Measurements from ENCODE around the gene HOTAIR. TPM values are rescaled to one million over a fixed set of nuclear protein-coding genes. Genes with fewer than 3 reads are reported as not detected.

HOTAIR gene
- polyA plus RNA-seq, 3 donors = not detected

GRCh38 chr12:54002278-54002914 is 27.6 kb upstream of the HOTAIR start:
- Histone ChIP-seq H3K79me2 (ENCODE audit: insufficient read depth, low read length) (no peaks in the 10 kb centered on the region), H4K20me1 (ENCODE audit: insufficient read depth, low read length) (no peaks in the 10 kb centered on the region), H3K36me3 (replicated peaks in 1 of 2; ENCODE audit: control insufficient read depth in 1 of 2, insufficient read depth in 2 of 2, low read length in 2 of 2) (no peaks in the 10 kb centered on the region), H3K27ac (ENCODE audit: low read depth in 1 of 2, low read length in 2 of 2) (no peak overlapping the region), H2AFZ (ENCODE audit: insufficient read depth, low read depth, low read length, poor library complexity, severe bottlenecking) (no peak overlapping the region), H3K27me3 (ENCODE audit: control insufficient read depth in 2 of 2, insufficient read depth in 2 of 2, low read length in 2 of 2) (peaks cover 88 to 98% of the 10 kb centered on the region in 2 donors), H3K4me2 (replicated peaks; ENCODE audit: extremely low read depth, low read length, poor library complexity, severe bottlenecking) (no peak overlapping the region), H3K4me1 (ENCODE audit: control insufficient read depth in 1 of 2, insufficient read depth in 2 of 2, low read length in 2 of 2) (peaks cover 16 to 26% of the 10 kb centered on the region in 2 donors), H3K4me3 (replicated peaks in 1 of 3; ENCODE audit: low read depth in 2 of 3, low read length in 3 of 3) (no peak overlapping the region), H3K9ac (ENCODE audit: insufficient read depth, low read length, poor library complexity, severe bottlenecking) (no peak overlapping the region), H3K9me3 (replicated peaks in 1 of 2; ENCODE audit: control insufficient read depth in 1 of 2, insufficient read depth in 1 of 2, low read length in 2 of 2) (peaks cover 5 to 63% of the 10 kb centered on the region in 2 donors)
- TF ChIP-seq CTCF (IDR thresholded peaks at IDR 0.05) = no peak
- no peak for DNase-seq
- Mint-ChIP-seq H3K27ac (no peak overlapping the region), H3K9me3 (peaks cover 0 to 45% (median 24%) of the 10 kb centered on the region in 7 donors), H3K4me3 (peak overlapping the region in 1 of 2 donors; percentile 84), H3K4me1 (peaks cover 27% of the 10 kb centered on the region), H3K27me3 (ENCODE audit: low read depth in 3 of 3) (peaks cover 98 to 100% (median 100%) of the 10 kb centered on the region in 3 donors), H3K36me3 (peaks cover 6 to 22% of the 10 kb centered on the region in 2 donors)
- intact Hi-C loops (cut with micrococcal nuclease) = no loop called here
- 0% methylated on average over 1 of the region's 19 CpGs for WGBS (ENCODE audit: insufficient coverage)

GRCh38 chr12:54001283-54002187 is 26.8 kb upstream of the HOTAIR start:
- Histone ChIP-seq H3K9ac (ENCODE audit: insufficient read depth, low read length, poor library complexity, severe bottlenecking) (no peak overlapping the region), H3K27ac (ENCODE audit: low read depth in 1 of 2, low read length in 2 of 2) (no peak overlapping the region), H3K4me2 (replicated peaks; ENCODE audit: extremely low read depth, low read length, poor library complexity, severe bottlenecking) (no peak overlapping the region), H3K36me3 (replicated peaks in 1 of 2; ENCODE audit: control insufficient read depth in 1 of 2, insufficient read depth in 2 of 2, low read length in 2 of 2) (no peaks in the 10 kb centered on the region), H3K79me2 (ENCODE audit: insufficient read depth, low read length) (no peaks in the 10 kb centered on the region), H3K4me1 (ENCODE audit: control insufficient read depth in 1 of 2, insufficient read depth in 2 of 2, low read length in 2 of 2) (peaks cover 8 to 18% of the 10 kb centered on the region in 2 donors), H3K27me3 (ENCODE audit: control insufficient read depth in 2 of 2, insufficient read depth in 2 of 2, low read length in 2 of 2) (peaks cover 88 to 98% of the 10 kb centered on the region in 2 donors), H3K9me3 (replicated peaks in 1 of 2; ENCODE audit: control insufficient read depth in 1 of 2, insufficient read depth in 1 of 2, low read length in 2 of 2) (peaks cover 3 to 57% of the 10 kb centered on the region in 2 donors), H4K20me1 (ENCODE audit: insufficient read depth, low read length) (no peaks in the 10 kb centered on the region), H2AFZ (ENCODE audit: insufficient read depth, low read depth, low read length, poor library complexity, severe bottlenecking) (no peak overlapping the region), H3K4me3 (replicated peaks in 1 of 3; ENCODE audit: low read depth in 2 of 3, low read length in 3 of 3) (no peak overlapping the region)
- TF ChIP-seq CTCF (IDR thresholded peaks at IDR 0.05) = no peak
- H3K27ac Mint-ChIP-seq = no peak overlapping the region
- DNase-seq = no peak
- intact Hi-C loops (cut with micrococcal nuclease) = no loop called here
- WGBS (ENCODE audit: insufficient coverage) = 28% methylated on average over 4 of the region's 8 CpGs
- H3K4me3 Mint-ChIP-seq = peak overlapping the region in 1 of 2 donors; percentile 84
- peaks cover 0 to 47% (median 24%) of the 10 kb centered on the region in 7 donors for H3K9me3 Mint-ChIP-seq
- peaks cover 98 to 100% (median 100%) of the 10 kb centered on the region in 3 donors for H3K27me3 Mint-ChIP-seq (ENCODE audit: low read depth in 3 of 3)
- H3K36me3 Mint-ChIP-seq = peaks cover 3 to 22% of the 10 kb centered on the region in 2 donors
- H3K4me1 Mint-ChIP-seq = peaks cover 18% of the 10 kb centered on the region
